Tibial nerve (tissue), 4 donors: ENCODE results near the gene GDF10.

Experiments
- EP300 ChIP-seq, 2 donors: sonication (generic); formaldehyde crosslinking; IDR thresholded peaks; one replicate each; pipeline ENCODE4 v1.6.1; 2017; ENCODE audit warnings: antibody characterized with exemption in 2 of 2, mild to moderate bottlenecking in 1 of 2
- POLR2A ChIP-seq, 2 donors: fragments of 450-650 bp; IDR thresholded peaks; one replicate each; pipeline ENCODE4 v1.6.1; 2017; ENCODE audit warnings: antibody characterized with exemption in 2 of 2, mild to moderate bottlenecking in 2 of 2, moderate library complexity in 2 of 2
- TF ChIP-seq, protein P1 (sequence below), 5 experiments: fragments of 200-600 bp in 3 of 5; fragments of 450-650 bp in 2 of 5; sonication (generic) in 3 of 5; IDR thresholded peaks; one replicate each; pipeline ENCODE4 v1.5.1; 2016 to 2019; ENCODE audit warnings: antibody characterized with exemption in 5 of 5, mild to moderate bottlenecking in 3 of 5, moderate library complexity in 2 of 5

DNA sequence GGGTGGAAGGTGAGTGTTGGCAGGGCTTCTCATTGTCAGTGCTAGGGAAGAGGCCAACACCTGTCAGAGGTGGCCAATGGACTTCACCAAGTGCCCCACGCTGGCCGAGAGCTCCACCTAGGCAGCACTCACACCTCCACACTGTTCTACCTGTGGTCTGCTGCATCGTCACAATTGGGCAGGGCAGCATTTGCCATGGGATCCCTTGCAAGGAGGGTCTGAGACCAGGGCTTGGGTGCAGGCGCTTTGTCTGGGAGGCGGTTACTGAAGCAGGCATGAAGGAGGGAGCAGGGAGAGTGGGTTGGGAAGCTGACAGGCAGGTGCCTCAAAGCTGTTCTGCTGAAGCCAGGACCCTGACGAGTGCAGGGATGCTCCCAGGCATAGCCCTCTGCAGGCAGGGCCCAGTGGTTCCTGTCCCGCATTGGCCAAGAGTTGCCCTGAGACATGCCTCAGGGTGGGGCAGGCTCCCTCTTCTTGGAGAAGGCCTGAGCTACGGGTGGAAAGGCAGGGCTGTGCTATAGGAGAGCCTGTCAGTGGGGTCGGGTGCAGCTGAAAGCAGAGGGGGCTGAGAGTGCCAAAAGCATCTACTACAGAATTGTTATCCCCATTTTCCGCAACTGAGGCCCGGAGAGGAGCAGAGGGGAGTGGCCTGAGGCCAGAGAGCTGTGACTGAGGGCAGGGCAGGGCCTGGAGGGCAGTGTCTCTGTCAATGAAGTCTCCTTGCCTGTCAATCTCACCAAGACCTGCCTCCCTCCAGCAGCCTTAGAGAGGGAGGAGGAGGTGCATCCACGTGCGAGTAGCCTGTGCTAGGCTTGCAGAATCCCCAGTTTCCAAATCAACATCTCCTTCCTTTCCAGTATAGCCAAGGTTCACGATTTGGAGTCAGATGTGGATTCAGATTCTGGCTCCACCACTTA, 52.2 kb downstream of the GDF10 start:
- TF ChIP-seq POLR2A (IDR thresholded peaks at IDR 0.05) = no peak
- TF ChIP-seq, protein P1, sequence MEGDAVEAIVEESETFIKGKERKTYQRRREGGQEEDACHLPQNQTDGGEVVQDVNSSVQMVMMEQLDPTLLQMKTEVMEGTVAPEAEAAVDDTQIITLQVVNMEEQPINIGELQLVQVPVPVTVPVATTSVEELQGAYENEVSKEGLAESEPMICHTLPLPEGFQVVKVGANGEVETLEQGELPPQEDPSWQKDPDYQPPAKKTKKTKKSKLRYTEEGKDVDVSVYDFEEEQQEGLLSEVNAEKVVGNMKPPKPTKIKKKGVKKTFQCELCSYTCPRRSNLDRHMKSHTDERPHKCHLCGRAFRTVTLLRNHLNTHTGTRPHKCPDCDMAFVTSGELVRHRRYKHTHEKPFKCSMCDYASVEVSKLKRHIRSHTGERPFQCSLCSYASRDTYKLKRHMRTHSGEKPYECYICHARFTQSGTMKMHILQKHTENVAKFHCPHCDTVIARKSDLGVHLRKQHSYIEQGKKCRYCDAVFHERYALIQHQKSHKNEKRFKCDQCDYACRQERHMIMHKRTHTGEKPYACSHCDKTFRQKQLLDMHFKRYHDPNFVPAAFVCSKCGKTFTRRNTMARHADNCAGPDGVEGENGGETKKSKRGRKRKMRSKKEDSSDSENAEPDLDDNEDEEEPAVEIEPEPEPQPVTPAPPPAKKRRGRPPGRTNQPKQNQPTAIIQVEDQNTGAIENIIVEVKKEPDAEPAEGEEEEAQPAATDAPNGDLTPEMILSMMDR (IDR thresholded peaks at IDR 0.05) = no peak
- no peak for TF ChIP-seq EP300 (IDR thresholded peaks at IDR 0.05)
